Measurements from ENCODE around the gene EEFSEC.

Gene EEFSEC

DNA sequence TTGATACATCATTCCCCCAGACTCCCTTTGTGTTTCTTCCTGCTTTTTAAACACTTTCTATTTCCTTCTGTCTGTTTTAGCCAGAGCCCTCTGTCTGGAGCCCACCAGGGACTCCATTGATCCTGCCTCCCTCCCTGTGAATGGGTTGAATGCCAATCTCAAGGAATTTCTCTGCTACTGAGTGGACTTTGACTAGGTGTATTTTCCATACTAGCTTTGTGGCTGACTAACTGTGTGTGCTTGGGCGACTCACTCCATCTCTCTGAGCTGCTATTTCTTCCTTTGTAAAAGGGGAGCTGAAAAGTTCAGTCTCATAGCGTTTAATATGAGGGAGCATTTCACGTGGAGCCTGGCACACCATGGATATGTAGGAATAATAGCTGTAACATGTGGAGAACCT, 98.8 kb downstream of the EEFSEC start:
- Histone ChIP-seq H3K79me2 (ENCODE audit: low read length) (no peaks in the 10 kb centered on the region), H3K9ac (ENCODE audit: low read length) (no peak overlapping the region), H3K4me3 (ENCODE audit: low read length) (no peak overlapping the region), H3K4me2 (ENCODE audit: low read depth, low read length) (no peak overlapping the region), H4K20me1 (ENCODE audit: insufficient read depth, low read length) (no peaks in the 10 kb centered on the region), H3K9me3 (replicated peaks; ENCODE audit: insufficient read depth, low read length) (no peaks in the 10 kb centered on the region), H3K27me3 (replicated peaks; ENCODE audit: insufficient read depth, low read length) (no peaks in the 10 kb centered on the region), H2AFZ (ENCODE audit: low read length) (no peak overlapping the region), H3K9me2 (replicated peaks; ENCODE audit: insufficient read depth, low read length) (no peaks in the 10 kb centered on the region), H3K27ac (ENCODE audit: low read length) (no peak overlapping the region), H3F3A (ENCODE audit: insufficient read depth, low read length) (no peaks in the 10 kb centered on the region), H3K4me1 (ENCODE audit: low read length) (no peaks in the 10 kb centered on the region), H3K36me3 (replicated peaks; ENCODE audit: insufficient read depth, low read length) (no peaks in the 10 kb centered on the region; the same call in 1 of the 2 replicates)
- TF ChIP-seq EZH2phosphoT487 (IDR thresholded peaks at IDR 0.05; ENCODE audit: low read length) (no peak), EZH2 (optimal IDR thresholded peaks at IDR 0.05; ENCODE audit: low read depth, low read length) (no peak)
- TF ChIP-seq, protein P1, sequence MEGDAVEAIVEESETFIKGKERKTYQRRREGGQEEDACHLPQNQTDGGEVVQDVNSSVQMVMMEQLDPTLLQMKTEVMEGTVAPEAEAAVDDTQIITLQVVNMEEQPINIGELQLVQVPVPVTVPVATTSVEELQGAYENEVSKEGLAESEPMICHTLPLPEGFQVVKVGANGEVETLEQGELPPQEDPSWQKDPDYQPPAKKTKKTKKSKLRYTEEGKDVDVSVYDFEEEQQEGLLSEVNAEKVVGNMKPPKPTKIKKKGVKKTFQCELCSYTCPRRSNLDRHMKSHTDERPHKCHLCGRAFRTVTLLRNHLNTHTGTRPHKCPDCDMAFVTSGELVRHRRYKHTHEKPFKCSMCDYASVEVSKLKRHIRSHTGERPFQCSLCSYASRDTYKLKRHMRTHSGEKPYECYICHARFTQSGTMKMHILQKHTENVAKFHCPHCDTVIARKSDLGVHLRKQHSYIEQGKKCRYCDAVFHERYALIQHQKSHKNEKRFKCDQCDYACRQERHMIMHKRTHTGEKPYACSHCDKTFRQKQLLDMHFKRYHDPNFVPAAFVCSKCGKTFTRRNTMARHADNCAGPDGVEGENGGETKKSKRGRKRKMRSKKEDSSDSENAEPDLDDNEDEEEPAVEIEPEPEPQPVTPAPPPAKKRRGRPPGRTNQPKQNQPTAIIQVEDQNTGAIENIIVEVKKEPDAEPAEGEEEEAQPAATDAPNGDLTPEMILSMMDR (IDR thresholded peaks at IDR 0.05; ENCODE audit: low read length): no peak
- DNase-seq: no peak

DNA sequence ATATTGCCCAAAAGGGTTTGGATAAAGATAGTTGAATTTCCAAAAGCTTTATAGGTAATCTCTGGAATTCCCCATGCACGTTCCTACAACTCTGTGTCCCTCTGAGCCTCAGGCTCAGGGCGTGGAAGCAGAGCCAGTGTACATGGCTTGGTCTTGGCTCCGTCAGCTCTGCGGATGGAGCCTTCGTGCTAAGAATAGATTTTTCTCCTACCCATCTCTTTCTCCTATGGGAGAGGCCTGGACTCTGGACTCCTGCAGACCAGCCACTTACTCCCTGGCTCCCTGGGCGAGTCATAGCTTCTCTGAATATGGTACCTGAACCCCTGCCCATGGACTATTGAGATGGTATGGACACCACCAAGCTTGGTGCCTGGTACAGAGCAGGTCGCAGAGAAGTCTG, 99.9 kb downstream of the EEFSEC start:
- Histone ChIP-seq H3K4me1 (ENCODE audit: low read length) (no peaks in the 10 kb centered on the region), H3K36me3 (replicated peaks; ENCODE audit: insufficient read depth, low read length) (no peaks in the 10 kb centered on the region), H3K27me3 (replicated peaks; ENCODE audit: insufficient read depth, low read length) (no peaks in the 10 kb centered on the region), H4K20me1 (ENCODE audit: insufficient read depth, low read length) (no peaks in the 10 kb centered on the region), H3K9ac (ENCODE audit: low read length) (no peak overlapping the region), H3K79me2 (ENCODE audit: low read length) (no peaks in the 10 kb centered on the region), H3K4me3 (ENCODE audit: low read length) (no peak overlapping the region), H3K27ac (ENCODE audit: low read length) (no peak overlapping the region), H3F3A (ENCODE audit: insufficient read depth, low read length) (no peaks in the 10 kb centered on the region), H3K4me2 (ENCODE audit: low read depth, low read length) (no peak overlapping the region), H2AFZ (ENCODE audit: low read length) (no peak overlapping the region), H3K9me3 (replicated peaks; ENCODE audit: insufficient read depth, low read length) (no peaks in the 10 kb centered on the region), H3K9me2 (replicated peaks; ENCODE audit: insufficient read depth, low read length) (no peaks in the 10 kb centered on the region)
- TF ChIP-seq EZH2phosphoT487 (IDR thresholded peaks at IDR 0.05; ENCODE audit: low read length): no peak
- no peak for TF ChIP-seq EZH2 (optimal IDR thresholded peaks at IDR 0.05; ENCODE audit: low read depth, low read length)
- TF ChIP-seq, protein P1 (IDR thresholded peaks at IDR 0.05; ENCODE audit: low read length): no peak
- DNase-seq: no peak

DNA sequence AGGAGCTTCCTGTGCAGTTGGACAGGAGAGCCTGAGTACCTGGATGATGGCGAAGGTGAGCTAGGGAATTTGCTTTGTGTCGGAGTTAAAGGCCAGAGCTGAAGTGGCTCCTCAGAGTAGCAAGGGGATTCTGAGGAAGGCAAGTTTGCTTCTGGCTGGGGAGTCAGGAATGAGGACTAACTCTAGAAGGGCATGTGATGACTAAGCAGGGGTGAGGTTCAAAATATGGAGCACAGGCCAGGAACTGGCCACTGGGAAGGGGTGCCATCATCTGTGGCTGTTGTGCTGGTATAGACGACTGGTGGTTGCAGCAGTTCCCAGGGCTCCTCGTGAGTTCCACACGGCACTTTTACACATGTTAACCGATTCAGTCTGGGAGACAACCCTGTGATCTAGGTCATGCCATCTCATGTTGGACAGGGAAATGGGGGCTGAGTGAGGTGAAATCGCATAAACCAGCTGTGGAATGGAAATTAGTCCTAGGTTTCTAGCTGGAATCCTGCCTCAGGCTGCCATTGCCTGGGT, 100.8 kb downstream of the EEFSEC start:
- Histone ChIP-seq H2AFZ (ENCODE audit: low read length) (no peak overlapping the region), H3K36me3 (replicated peaks; ENCODE audit: insufficient read depth, low read length) (no peaks in the 10 kb centered on the region), H3K9me3 (replicated peaks; ENCODE audit: insufficient read depth, low read length) (no peaks in the 10 kb centered on the region), H3K4me3 (ENCODE audit: low read length) (no peak overlapping the region), H3K4me1 (ENCODE audit: low read length) (no peaks in the 10 kb centered on the region), H4K20me1 (ENCODE audit: insufficient read depth, low read length) (no peaks in the 10 kb centered on the region), H3K27ac (ENCODE audit: low read length) (no peak overlapping the region), H3K9ac (ENCODE audit: low read length) (no peak overlapping the region), H3K4me2 (ENCODE audit: low read depth, low read length) (no peak overlapping the region), H3K9me2 (replicated peaks; ENCODE audit: insufficient read depth, low read length) (no peaks in the 10 kb centered on the region), H3K79me2 (ENCODE audit: low read length) (no peaks in the 10 kb centered on the region), H3K27me3 (replicated peaks; ENCODE audit: insufficient read depth, low read length) (no peaks in the 10 kb centered on the region), H3F3A (ENCODE audit: insufficient read depth, low read length) (no peaks in the 10 kb centered on the region)
- TF ChIP-seq EZH2 (optimal IDR thresholded peaks at IDR 0.05; ENCODE audit: low read depth, low read length) (no peak), EZH2phosphoT487 (IDR thresholded peaks at IDR 0.05; ENCODE audit: low read length) (no peak)
- TF ChIP-seq, protein P1 (IDR thresholded peaks at IDR 0.05; ENCODE audit: low read length): no peak
- DNase-seq: no peak

All from MM.1S (cell line).